Stimulated activated CD4-positive, alpha-beta T cell treated with anti-CD3 and anti-CD28 coated beads, TNF-alpha, amount 100 ng/mL, for 4 hours (primary cell): Measurements from ENCODE around the gene FAF1.

Experiments used
- DNase-seq, 3 experiments: peaks; one replicate each; pipeline ENCODE4 v3.0.0-alpha.2; 2020; ENCODE audit warnings: low read depth in 3 of 3

FAF1 gene

DNA sequence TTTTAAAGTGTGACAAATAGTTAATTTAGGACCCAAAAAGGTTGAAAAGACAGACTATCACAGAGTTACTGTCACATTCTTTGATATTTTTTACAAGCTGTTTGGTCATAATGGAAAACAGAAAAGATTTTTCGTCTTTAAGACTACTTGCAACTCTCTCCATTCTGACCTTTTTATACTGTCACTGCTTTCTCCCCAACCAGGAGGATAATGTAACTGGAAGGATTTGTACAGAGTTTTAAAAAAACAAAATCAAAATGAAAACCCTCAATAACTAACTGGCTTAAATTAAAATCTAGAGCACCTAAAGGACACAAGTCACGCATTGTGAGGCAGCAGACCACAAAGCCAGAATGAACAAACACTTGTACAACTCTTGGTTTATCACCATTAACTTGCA, 257.7 kb downstream of the FAF1 start:
- DNase-seq: no peak

DNA sequence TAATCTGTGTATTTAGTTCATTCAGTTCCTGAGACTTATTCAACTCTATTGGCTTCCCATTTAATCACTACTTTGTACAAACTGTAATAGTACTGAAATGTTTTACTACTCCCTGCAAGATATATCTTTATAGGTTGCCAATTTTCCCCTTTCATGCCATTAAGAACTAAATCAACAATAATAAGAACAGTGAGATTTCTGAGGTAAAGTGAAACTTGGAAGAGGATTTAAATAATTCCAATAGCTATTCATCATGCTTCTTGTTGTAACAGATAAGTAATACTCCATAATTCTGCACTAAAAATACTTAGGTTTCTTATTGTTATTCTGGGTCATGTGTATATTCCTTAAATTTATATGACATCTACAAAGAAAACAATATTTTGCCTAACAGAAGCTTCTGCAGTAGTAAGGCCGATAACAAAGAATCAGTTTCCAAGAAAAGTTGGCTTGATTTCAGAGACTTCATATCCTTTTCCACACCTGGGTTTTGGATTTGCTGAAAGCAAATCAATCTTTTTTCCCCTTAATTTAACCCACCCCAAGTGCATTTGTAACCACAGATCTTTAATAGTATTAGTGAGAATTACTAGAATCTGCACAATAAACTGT, 258.3 kb downstream of the FAF1 start:
- DNase-seq: no peak

DNA sequence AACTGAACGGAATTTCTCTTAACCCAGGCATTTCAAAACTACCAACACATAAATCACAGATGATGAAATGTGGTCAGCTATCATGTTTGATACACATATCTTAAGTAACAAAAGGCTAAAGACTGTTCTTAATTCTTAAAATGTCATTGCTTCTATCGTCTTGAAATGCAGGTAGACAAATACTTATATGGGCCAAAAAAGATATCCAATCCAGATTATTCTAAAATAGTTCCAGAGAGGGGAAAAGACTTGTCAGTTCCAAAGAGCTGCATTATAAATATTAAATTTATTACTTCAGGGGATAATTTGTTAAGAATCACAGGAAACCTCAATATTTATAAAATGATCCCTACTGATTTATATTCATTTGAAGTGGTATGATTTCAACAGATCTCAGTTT, 259.4 kb downstream of the FAF1 start:
- no peak for DNase-seq

DNA sequence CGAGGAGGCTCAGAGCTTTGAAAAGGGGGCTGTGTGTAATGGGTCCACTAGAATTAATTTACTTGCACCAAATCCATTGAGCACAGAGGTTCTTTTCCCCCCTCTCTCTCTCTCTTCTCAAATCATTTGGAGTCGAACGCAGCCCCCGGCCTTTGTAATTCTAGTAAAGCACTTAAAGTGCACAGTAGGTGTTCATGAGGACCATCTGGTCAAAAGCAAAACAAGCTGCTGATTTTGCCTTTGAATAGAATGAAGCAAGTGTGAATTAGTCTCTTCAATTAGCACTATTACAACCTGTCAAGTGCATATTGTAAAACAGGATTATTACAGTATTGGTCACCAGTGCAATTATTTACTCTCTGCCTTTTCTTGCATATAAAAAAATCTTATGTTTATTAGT, 259.9 kb downstream of the FAF1 start:
- no peak for DNase-seq

DNA sequence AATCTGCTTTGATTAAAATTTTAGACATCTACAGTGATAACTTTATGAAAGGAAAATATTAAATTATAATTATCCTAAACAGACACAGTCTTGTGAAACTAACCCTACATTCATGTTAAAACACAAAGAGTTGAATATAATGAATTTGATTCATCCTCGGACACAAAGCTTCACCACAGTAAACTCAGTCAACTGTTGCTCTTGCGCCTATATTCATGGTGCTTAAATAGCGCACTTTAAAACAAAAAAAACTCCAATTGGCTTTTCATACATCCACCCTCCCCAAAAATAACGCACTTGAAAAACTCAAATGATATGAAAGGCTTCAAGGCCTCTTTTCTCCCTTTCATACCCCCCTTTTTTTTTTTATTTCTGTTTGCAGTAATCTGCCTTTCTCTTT, 260.3 kb downstream of the FAF1 start:
- no peak for DNase-seq

DNA sequence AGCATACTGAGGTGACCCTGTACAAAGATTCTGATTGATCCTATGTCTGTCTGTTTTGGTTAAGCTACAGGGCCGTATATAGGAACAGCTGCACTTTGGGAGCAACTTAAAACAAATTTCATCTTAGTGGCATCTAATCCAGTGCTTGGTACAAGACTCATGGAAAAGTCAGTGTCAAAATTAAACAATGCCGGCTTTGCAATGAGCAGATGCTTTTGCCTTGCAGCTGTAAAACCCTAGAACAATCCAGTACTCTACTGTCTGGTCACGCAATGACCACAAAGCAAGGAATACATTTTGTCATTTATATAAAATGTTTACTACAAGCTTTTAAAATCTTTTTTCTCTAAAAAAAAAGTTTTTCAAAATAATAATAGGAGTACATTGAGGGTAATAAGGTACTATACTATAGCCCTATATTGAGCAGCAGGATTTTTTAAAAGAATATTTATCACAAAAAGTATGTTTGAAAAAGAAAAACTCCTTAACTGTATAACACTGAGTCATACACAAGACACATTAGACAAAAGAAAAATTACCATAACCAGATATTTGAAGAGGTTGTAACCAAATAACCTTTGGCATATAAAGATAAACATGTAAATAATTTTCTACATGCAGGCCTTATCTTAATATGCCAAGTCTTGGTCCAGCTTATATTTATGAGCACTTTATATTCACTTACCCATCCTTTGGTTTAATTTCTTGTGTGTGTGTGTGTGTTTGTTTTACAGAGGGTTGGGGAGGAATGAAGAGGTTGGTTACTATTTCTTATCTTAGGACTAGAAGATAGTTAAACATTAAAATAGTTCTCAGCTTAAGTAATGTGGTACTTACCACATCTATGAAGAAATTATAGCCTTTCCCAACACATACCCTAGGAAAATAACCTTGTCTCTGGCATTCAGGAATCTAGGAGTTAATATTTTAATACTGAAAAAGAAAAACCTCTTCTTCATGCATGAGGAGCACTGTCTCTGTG, 262.3 kb downstream of the FAF1 start:
- no peak for DNase-seq

DNA sequence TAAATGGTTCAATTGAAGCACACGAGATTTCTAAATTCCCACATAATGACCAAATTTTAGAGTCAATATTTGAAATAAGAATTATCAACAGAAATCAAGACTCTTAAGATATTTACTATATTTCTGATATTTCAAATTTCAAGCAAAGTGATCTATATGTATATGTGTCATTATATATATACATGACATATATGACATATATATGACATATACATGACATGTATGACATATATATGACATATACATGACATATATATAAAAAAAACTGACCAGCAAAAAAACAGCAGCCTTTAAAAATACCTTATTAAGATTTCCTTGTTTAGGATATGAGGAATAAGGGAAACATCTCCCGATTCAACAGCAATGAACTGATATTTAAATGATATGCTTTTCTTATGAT, 266.2 kb downstream of the FAF1 start:
- DNase-seq: no peak

DNA sequence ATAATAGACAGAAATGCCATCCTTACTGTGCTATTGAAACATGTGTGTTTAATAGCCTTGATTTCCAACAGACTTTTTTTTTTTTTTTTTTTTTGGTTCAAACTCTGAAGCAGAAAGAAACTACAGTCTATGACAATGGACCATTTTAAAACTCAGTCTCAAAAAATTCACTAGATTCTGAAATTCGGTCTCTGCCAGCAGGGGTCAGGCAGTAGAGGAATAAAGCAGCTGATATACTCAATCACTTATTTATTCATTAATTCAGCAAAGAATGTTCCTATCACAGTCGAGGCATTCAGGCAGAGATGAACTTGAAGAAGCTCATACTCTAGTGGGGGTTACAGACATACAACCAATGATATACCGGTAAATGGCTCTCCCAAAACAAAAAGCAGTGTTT, 275.9 kb downstream of the FAF1 start:
- no peak for DNase-seq

DNA sequence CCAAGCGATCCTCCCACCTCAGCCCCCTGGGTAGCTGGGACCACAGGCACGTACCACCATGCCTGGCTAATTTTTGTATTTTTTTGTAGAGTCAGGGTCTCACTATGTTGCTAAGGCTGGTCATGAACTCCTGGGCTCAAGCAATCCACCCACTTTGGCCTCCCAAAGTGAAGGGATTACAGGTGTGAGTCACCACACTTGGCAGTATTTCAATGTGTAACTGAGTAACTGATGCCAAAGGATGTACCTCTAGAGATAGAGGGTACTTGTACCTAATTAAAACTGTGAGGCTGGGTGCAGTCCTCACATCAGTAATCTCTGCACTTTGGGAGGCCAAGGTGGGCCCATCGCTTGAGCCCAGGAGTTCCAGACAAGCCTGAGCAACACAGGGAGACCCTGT, 278.1 kb downstream of the FAF1 start:
- no peak for DNase-seq

DNA sequence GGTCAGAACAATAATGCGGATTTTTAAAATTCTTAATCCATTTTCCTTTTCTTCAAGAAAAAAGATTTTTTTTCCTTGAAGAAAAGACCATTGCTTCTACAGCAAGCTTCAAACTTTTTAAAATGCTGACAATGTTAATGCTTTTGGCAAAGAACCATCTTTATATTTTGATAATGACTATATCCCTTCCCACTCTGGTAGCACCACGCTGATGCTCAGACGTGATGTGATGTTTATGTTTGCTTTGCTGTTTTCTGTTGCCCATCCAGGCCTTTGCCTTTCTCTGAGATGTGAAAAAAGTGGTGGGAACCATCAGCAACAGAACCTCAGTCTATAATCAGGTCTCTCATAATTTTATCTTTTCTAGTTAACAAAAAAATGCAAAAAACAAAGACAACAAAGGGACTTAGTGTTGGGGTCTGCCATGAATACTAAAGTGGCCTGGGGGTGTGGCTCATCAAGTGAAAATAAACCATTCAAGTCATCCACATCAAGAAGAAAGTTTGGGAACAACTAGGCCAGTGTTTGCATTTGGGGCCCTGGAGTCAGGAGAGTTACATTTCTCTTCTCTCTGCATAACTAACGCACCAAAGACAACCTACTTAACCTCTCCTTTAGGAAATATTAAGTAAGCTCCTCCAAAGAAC, 292.2 kb downstream of the FAF1 start:
- no peak for DNase-seq

DNA sequence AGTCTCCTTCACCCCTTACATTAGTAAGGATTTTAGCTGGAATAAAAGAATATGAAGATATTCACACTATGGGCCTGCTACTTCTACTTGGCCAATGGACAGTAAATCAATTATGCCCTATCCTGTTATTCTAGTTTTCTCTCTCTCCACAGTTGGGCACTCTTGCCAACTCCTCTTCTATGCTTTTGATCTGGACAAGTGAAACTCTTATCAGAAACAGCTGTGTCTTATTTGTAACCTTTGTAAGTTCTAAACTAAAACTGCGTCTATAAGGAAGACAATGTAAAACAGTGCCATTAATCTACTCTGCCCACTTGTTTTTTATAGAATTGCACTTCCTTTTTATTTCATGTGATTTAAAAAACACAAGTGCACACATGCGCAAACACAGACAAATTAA, 292.8 kb downstream of the FAF1 start:
- DNase-seq: no peak

DNA sequence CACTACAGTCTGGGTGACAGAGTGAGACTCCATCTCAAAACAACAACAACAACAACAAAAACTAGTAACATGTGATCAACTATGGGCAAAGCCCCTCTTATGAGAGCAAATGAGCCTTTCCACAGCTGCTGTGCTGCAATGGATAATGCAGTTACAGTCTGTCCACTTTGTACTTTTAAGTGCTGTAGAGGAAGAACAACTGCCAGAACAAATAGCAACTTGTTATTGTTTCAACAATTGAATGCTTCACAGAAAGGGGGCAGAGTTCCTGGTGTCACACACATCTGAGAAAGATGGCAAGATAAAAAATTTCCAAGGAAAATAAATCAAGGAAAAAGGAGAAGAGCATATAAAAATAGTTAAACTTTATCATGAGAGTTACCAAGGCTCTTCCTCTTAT, 293.2 kb downstream of the FAF1 start:
- DNase-seq: no peak

DNA sequence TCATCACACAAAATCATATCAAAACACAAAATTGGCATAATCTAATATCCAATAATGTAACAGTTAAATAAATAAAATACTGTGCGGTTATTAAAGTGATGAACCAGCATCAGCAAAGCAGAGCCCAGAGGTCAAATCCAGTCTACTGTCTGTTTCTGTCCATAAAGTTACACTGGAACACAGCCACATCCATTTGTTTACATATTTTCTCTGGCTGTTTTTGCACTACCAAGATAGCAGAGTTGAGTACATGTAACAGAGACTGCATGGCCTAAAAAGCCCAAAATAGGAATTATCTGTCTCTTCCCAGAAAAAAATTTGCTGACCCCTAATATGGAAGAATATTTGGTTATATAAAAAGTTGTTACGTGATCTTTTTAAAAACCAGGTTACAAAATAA, 294.7 kb downstream of the FAF1 start:
- no peak for DNase-seq

DNA sequence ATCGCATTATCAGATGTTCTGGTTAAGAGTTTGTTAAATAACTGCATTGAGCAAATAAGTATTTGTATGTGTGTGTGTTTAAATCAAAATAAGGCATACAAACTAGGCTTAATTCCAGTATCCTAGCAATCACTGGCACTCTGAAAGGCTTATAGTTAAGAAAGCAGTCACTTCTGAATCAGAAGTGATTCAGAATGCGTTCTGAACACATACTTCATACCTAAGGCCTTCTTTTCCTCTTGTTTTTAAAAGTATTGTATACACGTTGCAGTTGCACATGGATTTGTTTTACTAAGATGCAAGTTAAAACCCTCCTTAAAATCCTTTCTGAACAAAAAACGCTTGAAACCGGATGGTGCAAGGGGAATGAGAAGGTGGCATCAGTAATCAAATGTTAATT, 298.4 kb downstream of the FAF1 start:
- no peak for DNase-seq

DNA sequence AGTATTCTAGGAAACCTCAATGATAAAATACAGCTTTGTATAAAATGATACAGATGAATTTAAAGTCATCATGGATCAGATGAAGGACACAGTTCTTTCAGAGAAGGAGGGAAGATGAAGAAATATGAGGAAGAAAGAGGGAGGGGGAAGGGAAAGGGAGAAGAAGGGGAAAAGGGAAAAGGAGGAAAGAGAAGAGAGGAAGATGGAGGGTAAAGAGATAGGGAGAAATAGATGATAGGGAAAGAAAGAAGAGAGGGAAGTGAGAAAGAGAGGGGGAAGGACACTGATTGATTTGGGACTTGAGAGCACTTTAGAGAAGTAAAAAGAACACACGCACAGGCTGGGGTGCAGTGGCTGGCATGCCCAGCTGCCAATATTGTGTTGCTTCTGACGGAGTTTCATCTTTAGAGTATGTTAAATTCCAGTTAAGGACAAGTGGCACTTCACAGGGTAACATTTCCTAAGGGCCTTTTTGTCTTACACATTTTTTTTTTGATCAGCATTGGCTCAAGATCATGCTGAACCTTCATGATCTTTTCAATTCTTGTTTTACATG, 300.9 kb downstream of the FAF1 start:
- DNase-seq: no peak

DNA sequence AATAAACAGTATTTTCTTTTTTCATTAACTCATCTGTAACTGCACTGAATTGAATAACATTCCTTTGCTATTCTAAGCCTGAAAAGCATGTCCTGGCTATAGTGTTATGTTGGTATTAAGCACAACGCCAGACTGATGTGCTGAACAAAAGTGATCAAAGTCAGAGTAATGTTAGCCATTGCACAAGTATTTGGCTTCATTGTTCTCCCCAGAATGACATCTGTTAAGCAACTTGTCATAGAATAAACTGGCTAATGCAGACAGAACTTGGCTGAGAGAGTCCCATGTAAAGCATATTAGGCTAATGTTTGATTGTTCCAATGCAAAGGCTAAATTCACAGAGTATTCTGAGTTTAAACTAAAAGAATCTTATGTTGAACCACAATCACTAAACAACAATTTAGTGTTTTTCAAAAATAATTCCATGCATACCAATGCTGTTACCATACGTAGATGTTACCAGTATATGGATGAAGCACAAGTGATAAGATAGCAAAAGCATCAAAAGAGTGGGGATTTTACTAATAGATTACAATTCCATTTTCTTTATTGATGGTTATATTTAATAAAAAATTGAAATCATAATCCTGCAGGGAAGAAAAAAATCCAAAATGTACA, 301.5 kb downstream of the FAF1 start:
- DNase-seq: no peak

DNA sequence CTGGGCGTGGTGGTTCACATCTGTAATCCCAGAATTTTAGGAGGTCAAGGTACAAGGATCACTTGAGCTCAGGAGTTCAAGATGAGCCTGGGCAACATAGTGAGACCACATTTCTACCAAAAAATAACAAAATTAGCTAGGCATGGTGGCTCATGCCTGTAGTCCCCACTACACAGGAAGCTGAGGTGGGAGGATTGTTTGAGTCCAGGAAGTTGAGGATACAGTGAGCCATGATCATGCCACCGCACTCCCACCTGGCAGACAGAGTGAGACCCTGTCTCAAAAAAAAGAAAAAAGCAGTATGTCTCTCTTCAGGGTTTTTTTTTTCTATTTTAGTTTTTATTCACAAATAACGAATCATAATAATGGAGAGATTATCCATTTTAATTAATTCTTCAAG, 303.1 kb downstream of the FAF1 start:
- DNase-seq: no peak

DNA sequence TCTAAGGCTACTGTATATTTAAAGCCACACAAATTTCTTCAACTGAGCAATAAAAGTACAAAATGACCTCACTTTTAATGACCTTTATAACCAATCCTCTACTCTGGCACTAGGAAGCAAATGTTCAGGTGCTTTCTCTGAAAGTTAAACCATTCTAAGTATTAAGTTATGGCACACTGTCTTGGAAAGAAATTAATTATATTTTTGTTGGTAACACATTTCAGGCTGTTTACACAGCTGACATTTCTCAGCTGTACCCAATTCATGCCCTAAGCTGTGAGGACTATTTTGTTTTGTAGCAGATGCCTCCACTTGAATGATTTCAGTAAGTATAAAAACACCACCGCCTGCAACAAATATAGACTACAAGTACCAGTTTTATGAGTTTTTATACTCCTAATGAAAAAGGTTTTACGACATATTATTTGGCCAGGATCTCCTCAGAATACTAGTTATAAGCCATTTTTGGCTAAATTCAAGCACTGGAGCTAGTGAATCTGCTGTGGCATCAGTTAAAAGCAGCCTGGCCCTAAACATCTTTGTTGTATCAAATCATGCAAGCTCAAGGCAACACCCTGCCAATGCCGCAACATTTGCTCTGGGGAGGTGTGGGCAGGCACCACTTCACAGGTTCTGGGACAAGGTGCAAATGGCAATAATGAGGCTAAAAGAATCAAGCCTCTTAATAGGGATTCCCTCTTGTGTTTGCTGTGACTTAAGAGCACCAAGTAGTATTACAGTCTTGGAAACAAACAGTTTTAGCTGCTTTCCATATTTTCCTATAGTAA, 308.4 kb downstream of the FAF1 start:
- no peak for DNase-seq

DNA sequence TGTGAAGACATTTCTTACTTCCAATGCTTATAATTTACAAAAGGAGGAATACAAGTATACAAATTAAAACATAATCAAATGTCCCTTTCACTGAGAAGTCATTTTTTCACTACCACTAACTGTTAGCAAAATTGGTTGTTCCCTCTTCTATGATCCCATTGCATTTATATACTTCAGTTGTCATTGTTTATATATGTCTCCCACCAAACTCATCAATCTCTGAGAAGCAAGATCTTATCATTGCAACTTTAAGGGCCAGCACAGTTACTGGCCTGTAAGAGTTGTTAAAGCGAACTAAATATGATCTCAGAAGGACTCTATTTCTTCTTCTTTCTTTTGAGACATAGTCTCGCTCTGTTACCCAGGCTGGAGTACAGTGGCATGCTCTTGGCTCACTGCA, 313.5 kb downstream of the FAF1 start:
- DNase-seq: no peak

DNA sequence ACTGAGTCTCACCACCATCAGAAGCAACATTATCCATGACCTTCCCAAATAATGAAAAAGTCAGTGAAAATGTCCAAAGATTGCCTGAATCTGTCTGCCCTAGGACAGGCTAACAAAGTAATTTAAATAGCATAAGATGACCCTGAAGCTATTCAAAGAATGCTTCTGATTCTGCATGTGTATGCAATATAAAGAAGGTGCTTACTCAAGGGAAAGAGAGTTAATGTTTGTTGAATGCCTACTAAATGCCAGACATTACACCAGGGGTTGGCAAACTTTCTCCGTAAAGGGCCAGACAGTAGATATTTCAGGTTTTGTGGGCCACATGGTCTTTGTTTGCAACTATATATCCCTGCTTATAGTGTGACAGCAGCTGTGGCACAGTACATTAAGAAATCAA, 314.9 kb downstream of the FAF1 start:
- DNase-seq: no peak

DNA sequence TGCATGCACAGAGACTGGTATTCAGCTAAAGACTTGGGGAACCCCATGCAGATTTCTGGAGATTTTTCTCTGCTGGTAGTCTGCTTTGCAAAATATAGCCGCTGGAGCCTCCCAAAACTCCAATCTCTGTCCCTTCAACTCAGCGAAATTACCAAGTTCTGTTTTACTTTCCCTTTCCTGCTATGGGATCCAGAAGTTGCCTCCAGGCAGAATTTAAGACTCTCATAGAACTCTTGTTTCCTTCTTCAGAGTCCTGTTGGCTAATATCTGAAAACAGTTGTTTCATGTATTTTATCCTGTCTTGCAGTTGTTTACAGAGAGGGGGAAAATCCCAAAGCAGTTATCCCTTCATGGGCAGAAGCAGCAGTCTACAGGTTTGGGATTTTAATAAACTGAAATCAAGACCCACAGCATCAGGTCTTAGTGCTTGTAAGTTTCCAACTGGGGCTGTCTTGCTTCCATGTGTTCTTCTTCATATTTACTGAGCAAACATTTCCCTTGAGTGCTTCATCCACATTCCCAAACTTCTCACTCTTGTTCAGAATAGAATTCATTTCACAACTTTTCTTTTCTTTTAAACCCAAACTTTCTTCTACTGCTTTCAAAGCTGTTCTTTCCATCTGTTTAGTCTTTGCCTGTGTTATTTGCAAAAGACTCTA, 315.5 kb downstream of the FAF1 start:
- DNase-seq: no peak
